Lower leg skin (tissue), 4 donors: ENCODE data around the gene CENPP. TPM values are rescaled to one million over a fixed set of nuclear protein-coding genes. Genes with fewer than 3 reads are reported as not detected.

Experiments
- DNase-seq, 2 donors: peaks; one replicate each; pipeline ENCODE4 v3.0.0-alpha.2; 2019; ENCODE audit warnings: low spot score in 2 of 2
- H3K4me3 ChIP-seq: fragments of 200-600 bp; sonication (generic); 2 replicates; pipeline ENCODE4 v1.5.1; 2017; ENCODE audit warnings: mild to moderate bottlenecking, low read depth; ENCODE audit not compliant: poor library complexity, severe bottlenecking
- CTCF ChIP-seq, 3 donors: fragments of 450-650 bp; IDR thresholded peaks; one replicate each; pipeline ENCODE4 v1.5.1; 2016; ENCODE audit warnings: antibody characterized with exemption in 3 of 3, mild to moderate bottlenecking in 3 of 3, moderate library complexity in 2 of 3
- POLR2A ChIP-seq, 2 donors: fragments of 450-650 bp; IDR thresholded peaks; one replicate each; pipeline ENCODE4 v1.6.1; 2016 to 2017; ENCODE audit warnings: antibody characterized with exemption in 2 of 2, mild to moderate bottlenecking in 1 of 2, moderate library complexity in 1 of 2
- WGBS, 2 donors: methylation state at CpG; one replicate each; pipeline ENCODE4 v1.1.5; 2018; 5-methylcytosine and 5-hydroxymethylcytosine counted together
- intact Hi-C: fragments of 100-400 bp; cut with DNase I; formaldehyde crosslinking; loops from one replicate; pipeline ENCODE4 v1.15.0; 2023; ENCODE audit warnings: low total_unique reads
- total RNA-seq, 4 donors: library from RNA; depleted of rRNA; stranded (reverse); fragments of >200 nt; gene quantifications; one replicate each; pipeline ENCODE4 v1.1.0, GENCODE V29; 2016

CENPP gene
- total RNA-seq, 4 donors from 2014 or later, result 7.8 to 28.8 (median 12.2) TPM

DNA sequence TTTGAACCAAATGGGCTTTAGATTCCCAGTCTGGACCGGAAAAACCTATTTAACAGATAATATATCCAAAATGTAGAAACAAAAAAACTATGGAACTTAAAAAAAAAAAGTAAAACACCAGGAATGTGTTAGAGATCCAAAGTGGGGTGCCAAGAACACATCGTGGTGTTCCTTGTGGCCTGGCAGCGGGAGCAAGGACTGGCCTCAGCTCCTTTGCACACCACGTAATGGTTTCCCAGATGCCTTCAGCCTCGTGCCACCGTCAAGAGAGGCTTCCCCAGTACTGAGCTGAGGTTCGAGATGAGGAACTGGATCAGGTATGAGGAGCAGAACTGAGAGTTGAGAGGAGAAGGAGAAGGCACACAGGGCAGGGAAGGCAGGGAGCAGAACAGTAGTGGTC is 153.0 kb downstream of the CENPP start:
- no peak for DNase-seq
- H3K4me3 ChIP-seq, result no peak overlapping the region
- intact Hi-C loops, result no loop called here
- TF ChIP-seq POLR2A (IDR thresholded peaks at IDR 0.05), result no peak
- TF ChIP-seq CTCF (IDR thresholded peaks at IDR 0.05), result no peak
- 76 to 88% methylated on average over 7 of the region's 7 CpGs for WGBS, 2 donors

GRCh38 chr9:92479346-92479745 is 153.6 kb downstream of the CENPP start:
- no peak for DNase-seq

GRCh38 chr9:92480291-92480771 is 154.6 kb downstream of the CENPP start:
- H3K4me3 ChIP-seq, result no peak overlapping the region
- intact Hi-C loops, result no loop called here
- no peak for DNase-seq

More at GRCh38 chr9:92479346-92479745, 153.6 kb downstream of the CENPP start:
- no peak for TF ChIP-seq POLR2A (IDR thresholded peaks at IDR 0.05)
- TF ChIP-seq CTCF (IDR thresholded peaks at IDR 0.05), result no peak
- no peak overlapping the region for H3K4me3 ChIP-seq
- intact Hi-C loops, result no loop called here

DNA sequence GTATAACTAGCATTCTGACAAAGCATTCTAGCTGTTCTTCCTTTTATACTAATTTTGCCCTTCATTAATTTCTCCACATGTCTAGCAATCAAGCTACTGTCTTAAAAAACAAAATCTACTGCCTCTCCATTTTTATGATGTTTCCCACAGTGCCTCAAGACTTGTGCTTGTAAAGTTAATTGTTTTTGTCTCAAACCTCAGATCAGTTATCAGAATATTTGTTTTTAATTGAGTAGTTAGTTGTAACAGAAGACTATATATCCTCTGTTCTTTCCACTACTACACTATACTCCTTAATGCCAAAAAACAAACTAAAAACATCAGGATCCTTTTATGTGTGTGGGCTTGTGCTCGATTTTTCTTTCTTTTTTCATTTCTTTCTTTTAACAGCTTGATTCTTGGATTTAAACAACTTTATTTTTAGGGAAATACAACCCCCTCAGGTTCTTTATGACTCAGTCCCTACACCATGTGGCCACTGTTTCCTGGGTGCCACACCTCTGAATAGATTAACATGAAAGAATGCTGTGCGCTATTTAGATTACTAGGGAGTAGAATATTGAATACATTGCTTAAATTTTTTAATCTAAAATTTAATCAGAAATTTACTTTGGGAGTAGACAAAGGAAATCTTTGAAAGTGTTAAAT is 155.4 kb downstream of the CENPP start:
- 23% methylated on average over 2 of the region's 2 CpGs for whole genome bisulfite sequencing, 2 donors
- TF ChIP-seq CTCF (IDR thresholded peaks at IDR 0.05) (no peak), POLR2A (IDR thresholded peaks at IDR 0.05) (no peak)
- intact Hi-C loops, result no loop called here
- DNase-seq, result no peak
- H3K4me3 ChIP-seq, result no peak overlapping the region

More at GRCh38 chr9:92480291-92480771, 154.6 kb downstream of the CENPP start:
- 40 to 43% methylated on average over 2 of the region's 2 CpGs for WGBS, 2 donors
- TF ChIP-seq CTCF (IDR thresholded peaks at IDR 0.05) (no peak), POLR2A (IDR thresholded peaks at IDR 0.05) (no peak)

DNA sequence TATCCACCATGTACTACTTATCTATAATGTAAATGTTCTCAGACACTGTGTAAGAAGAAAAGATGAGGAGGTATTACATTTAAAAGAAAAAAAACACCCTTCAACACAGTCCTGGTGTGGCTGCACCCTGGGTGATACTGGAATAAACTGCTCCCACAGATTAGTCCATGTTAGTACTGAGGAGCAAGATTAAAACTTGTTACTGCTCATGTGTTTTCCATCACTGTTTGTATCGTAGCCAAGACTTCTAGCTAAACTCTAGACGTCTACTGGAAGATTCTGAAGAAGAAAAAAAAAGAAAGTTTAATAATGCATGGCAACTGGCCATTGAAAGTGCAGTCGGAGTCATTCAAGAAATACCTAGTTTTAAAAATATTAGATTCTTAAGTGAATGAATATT is 156.6 kb downstream of the CENPP start, which contains the start of gene ASPN:
TSS of gene ASPN (minus strand) at position 178 of the 400 bp plus-strand sequence.
- no peak within 1 kb of the TSS for H3K4me3 ChIP-seq
- TF ChIP-seq POLR2A (IDR thresholded peaks at IDR 0.05) (no peak), CTCF (IDR thresholded peaks at IDR 0.05) (no peak)
- WGBS, 2 donors, result 11 to 21% methylated on average over 3 of the region's 3 CpGs
- no peak for DNase-seq
- intact Hi-C loops, result no loop called here

DNA sequence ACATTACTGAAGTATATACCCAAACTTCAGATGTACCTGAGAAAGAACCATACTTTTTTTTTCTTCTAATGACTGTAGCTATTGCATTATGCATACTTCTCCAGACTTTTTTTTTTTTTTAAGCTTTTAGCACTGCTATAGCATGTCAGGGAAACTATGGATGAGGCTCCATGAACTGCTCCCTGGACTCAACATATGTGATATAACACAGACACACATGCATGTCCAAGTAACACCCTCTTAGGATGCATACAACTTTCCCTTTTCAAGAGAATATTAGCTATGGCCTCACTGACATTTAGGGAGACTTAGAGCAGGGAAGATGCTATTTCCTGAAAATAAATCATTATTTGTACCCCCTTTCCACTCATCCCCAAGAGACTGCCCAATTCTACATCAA is 157.1 kb downstream of the CENPP start:
- intact Hi-C loops, result no loop called here
- no peak overlapping the region for H3K4me3 ChIP-seq
- DNase-seq, result no peak
- TF ChIP-seq POLR2A (IDR thresholded peaks at IDR 0.05), result no peak
